Measurements from ENCODE around the gene EGFL8. TPM values are rescaled to one million over a fixed set of nuclear protein-coding genes. Genes with fewer than 3 reads are reported as not detected.

EGFL8 gene
- total and polyA plus RNA-seq, 12 donors: 6.7 to 32.8 (median 8.4) TPM

DNA sequence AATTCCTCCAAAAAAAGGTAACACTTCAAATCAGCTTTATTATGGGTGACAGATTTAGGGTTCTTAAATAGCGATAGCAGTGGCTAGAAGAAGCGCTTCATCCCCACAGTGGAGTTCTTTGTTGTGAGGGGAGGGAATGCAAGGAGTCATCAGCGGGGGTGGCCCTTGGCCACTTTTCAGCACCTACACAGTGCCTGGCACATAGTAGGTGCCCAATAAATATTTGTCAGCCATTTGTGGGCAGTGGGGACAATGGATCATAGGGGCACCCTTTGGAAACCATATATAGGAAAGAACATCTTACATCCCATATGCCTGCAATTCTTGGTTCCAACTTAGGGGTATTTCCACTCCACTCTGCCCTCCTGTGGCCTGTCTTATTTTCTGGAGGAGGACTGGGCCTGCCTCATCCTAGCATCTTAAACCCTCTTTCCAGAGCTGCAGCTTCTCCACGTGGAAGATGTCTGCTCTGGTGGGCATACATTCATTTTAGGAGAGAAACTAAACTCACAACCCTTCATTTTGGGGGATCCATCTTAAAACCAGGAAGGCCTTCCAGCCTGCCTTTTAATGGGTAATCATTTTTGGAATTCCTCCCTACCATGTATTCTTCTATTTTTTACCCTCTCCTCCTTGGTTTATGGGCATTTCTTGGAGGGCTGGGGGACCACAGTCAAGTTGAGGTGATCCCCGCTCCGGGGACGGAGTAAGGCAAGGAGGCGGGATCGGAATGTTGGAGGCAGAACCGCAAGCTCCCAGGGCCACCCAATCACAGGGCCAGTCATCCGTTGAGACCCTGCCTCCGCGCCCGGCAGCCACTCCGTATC, 30.6 kb downstream of the EGFL8 start:
- Histone ChIP-seq H3K27ac (peak overlapping the region; percentile 67 to 100 (median 96)), H3K4me1 (peaks cover 13 to 72% (median 54%) of the 10 kb centered on the region in 9 donors), H3K9me3 (no peaks in the 10 kb centered on the region), H3K36me3 (peaks cover 0 to 42% (median 0%) of the 10 kb centered on the region in 9 donors), H3K27me3 (no peaks in the 10 kb centered on the region), H3K4me3 (peak overlapping the region in 8 of 10 donors; percentile 24 to 76 (median 60))
- TF ChIP-seq, protein P1, sequence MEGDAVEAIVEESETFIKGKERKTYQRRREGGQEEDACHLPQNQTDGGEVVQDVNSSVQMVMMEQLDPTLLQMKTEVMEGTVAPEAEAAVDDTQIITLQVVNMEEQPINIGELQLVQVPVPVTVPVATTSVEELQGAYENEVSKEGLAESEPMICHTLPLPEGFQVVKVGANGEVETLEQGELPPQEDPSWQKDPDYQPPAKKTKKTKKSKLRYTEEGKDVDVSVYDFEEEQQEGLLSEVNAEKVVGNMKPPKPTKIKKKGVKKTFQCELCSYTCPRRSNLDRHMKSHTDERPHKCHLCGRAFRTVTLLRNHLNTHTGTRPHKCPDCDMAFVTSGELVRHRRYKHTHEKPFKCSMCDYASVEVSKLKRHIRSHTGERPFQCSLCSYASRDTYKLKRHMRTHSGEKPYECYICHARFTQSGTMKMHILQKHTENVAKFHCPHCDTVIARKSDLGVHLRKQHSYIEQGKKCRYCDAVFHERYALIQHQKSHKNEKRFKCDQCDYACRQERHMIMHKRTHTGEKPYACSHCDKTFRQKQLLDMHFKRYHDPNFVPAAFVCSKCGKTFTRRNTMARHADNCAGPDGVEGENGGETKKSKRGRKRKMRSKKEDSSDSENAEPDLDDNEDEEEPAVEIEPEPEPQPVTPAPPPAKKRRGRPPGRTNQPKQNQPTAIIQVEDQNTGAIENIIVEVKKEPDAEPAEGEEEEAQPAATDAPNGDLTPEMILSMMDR (IDR thresholded peaks at IDR 0.05): peak in 6 of 9 donors; percentile 23 to 60 (median 38)
- intact Hi-C loops (cut with DNase I): loop anchor here in 5 of 10 donors (1.0 to 5.0 kb wide), 5 partner anchors 16 to 777 kb away; partner anchors contain the start of genes ATF6B (in 2 of the 5), FKBPL (in 1 of the 5) and RNF5 (in 1 of the 5)
- WGBS, 2 donors: 16 to 17% methylated on average over 15 of the region's 15 CpGs
- peak in 1 of 2 donors; percentile 59 for DNase-seq
- ATAC-seq: no peak

- 0% methylated on average over 25 of the region's 25 CpGs for WGBS, 2 donors
- peak in 6 of 8 donors; percentile 85 to 95 (median 86) for ATAC-seq
- peak; percentile 100 for DNase-seq
- H3K4me1 ChIP-seq: peaks cover 11 to 68% (median 52%) of the 10 kb centered on the region in 9 donors
- H3K27me3 ChIP-seq: no peaks in the 10 kb centered on the region
- no peaks in the 10 kb centered on the region for H3K9me3 ChIP-seq
- intact Hi-C loops (cut with DNase I): loop anchor here in 3 of 10 donors (1.0 to 5.0 kb wide), 4 partner anchors 17 to 777 kb away; partner anchors contain the start of genes FKBPL (in 1 of the 3) and RNF5 (in 1 of the 3)
- peak overlapping the region; percentile 98 to 100 (median 99) for H3K27ac ChIP-seq
- peak overlapping the region in 7 of 10 donors; percentile 65 to 79 (median 75) for H3K4me3 ChIP-seq
- peaks cover 0 to 47% (median 0%) of the 10 kb centered on the region in 9 donors for H3K36me3 ChIP-seq
- TF ChIP-seq, protein P1 (IDR thresholded peaks at IDR 0.05): peak; percentile 45 to 82 (median 64)
Measured at GRCh38 chr6:32195652-32195901, 31.2 kb downstream of the EGFL8 start.

DNA sequence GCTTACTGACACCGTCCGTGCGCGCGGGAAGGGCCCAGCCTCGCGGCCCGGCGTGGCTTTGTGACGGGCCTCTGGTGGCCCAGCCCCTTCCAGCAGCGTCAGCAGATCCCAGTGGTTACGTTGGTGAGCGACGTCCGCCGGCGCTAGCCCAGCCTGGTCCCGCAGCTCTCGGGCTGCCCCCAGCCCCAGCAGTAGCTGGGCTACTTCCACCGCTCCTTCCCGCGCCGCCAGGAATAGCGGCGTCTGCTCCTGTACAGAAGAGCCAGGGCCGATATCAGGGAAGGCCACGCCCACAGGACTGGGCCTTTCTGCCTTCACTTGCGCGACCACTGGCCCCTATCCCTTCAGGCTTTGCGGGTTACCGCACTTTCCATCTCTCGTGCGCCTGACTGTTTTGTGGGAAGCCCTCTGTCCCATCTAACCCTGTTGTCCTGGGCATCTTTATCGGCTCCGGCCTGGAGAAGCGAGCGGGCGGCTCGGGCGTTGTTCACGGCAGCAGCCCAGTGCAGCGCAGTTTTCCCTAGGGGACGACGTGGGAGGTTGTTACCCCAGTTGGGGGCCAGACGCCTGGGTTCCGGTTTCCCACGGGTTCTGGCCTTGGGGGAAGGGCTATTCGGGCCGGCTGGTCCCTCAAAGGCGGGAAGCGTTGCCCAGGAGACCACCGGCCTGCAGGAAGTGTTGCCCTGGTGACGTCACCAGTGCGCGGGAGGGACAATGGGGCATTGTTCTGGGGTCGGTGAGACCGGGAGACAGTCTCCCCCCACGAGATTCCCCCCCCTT, 31.7 kb downstream of the EGFL8 start:
- TF ChIP-seq, protein P1 (IDR thresholded peaks at IDR 0.05): no peak
- peaks cover 0 to 52% (median 0%) of the 10 kb centered on the region in 9 donors for H3K36me3 ChIP-seq
- peaks cover 0 to 5% (median 0%) of the 10 kb centered on the region in 7 donors for H3K27me3 ChIP-seq
- H3K4me3 ChIP-seq: peak overlapping the region; percentile 51 to 79 (median 70)
- H3K4me1 ChIP-seq: peaks cover 6 to 63% (median 47%) of the 10 kb centered on the region in 9 donors
- DNase-seq (peak; percentile 92 to 98), ATAC-seq (peak; percentile 37 to 89 (median 74))
- intact Hi-C loops (cut with DNase I): loop anchor here in 3 of 10 donors (1.0 to 5.0 kb wide), 4 partner anchors 17 to 776 kb away; partner anchors contain the start of genes FKBPL (in 1 of the 3) and RNF5 (in 1 of the 3)
- H3K9me3 ChIP-seq: no peaks in the 10 kb centered on the region
- peak overlapping the region; percentile 98 to 100 (median 99) for H3K27ac ChIP-seq
- 0 to 1% methylated on average over 58 of the region's 58 CpGs for WGBS, 2 donors

All from heart right ventricle (tissue), 16 donors.